HepG2 (cell line): Measurements from ENCODE around the gene DDN. TPM values are rescaled to one million over a fixed set of nuclear protein-coding genes. Genes with fewer than 3 reads are reported as not detected.

ENCODE experiments used
- ADNP ChIP-seq: sonication (generic); formaldehyde crosslinking; IDR thresholded peaks from 2 replicates; pipeline ENCODE4 v1.4.0; 2020; ENCODE audit warnings: missing genetic modification reagents
- EED ChIP-seq: sonication (generic); formaldehyde crosslinking; IDR thresholded peaks from 2 replicates; pipeline ENCODE4 v1.5.0; 2020; ENCODE audit warnings: mild to moderate bottlenecking, missing genetic modification reagents
- ETS1 ChIP-seq: sonication (generic); formaldehyde crosslinking; IDR thresholded peaks from 2 replicates; pipeline ENCODE4 v1.4.0; 2020; ENCODE audit warnings: missing genetic modification reagents
- FIP1L1 ChIP-seq: fragments of 200-400 bp; formaldehyde crosslinking; IDR thresholded peaks from 2 replicates; pipeline ENCODE4 v1.6.1; 2018; ENCODE audit warnings: low read depth, mild to moderate bottlenecking, low read length, moderate library complexity, borderline replicate concordance; ENCODE audit not compliant: insufficient read depth
- ISX ChIP-seq: sonication (generic); formaldehyde crosslinking; conservative IDR thresholded peaks from 2 replicates; pipeline ENCODE4 v1.5.0; 2020; ENCODE audit warnings: missing genetic modification reagents
- JDP2 ChIP-seq: sonication (generic); formaldehyde crosslinking; IDR thresholded peaks from 2 replicates; pipeline ENCODE4 v1.8.1; 2022; ENCODE audit warnings: missing genetic modification reagents, borderline replicate concordance
- KLF12 ChIP-seq: sonication (generic); formaldehyde crosslinking; IDR thresholded peaks from 2 replicates; pipeline ENCODE4 v1.4.0; 2020; ENCODE audit warnings: missing genetic modification reagents, borderline replicate concordance
- KLF9 ChIP-seq: IDR thresholded peaks from 2 replicates; pipeline ENCODE4 v1.6.1; 2016; ENCODE audit warnings: low read depth
- MAFF ChIP-seq: IDR thresholded peaks from 2 replicates; pipeline ENCODE4 v1.6.1; 2011; ENCODE audit warnings: low read depth, low read length, improper control_type of control experiment
- MAZ ChIP-seq, 2 experiments: sonication (generic) in 1 of 2; formaldehyde crosslinking in 1 of 2; IDR thresholded peaks; 2 replicates each; pipeline versions ENCODE4 v1.5.0 to v1.6.1; 2012 to 2020; ENCODE audit warnings: low read depth in 2 of 2, mild to moderate bottlenecking in 2 of 2, borderline replicate concordance in 1 of 2, improper control_type of control experiment in 1 of 2, low read length in 1 of 2, missing genetic modification reagents in 1 of 2, moderate library complexity in 1 of 2
- NFATC3 ChIP-seq: sonication (generic); formaldehyde crosslinking; IDR thresholded peaks from 2 replicates; pipeline ENCODE4 v1.5.1; 2020; ENCODE audit warnings: mild to moderate bottlenecking, missing genetic modification reagents
- NFYC ChIP-seq: IDR thresholded peaks from 2 replicates; pipeline ENCODE4 v1.6.1; 2016; ENCODE audit warnings: missing genetic modification reagents, missing compliant biosample characterization
- PCBP2 ChIP-seq: fragments of 200-400 bp; formaldehyde crosslinking; optimal IDR thresholded peaks from 2 replicates; pipeline ENCODE3; 2018; ENCODE audit warnings: low read length, low read depth; ENCODE audit not compliant: poor library complexity, severe bottlenecking
- PRMT3 ChIP-seq: sonication (generic); formaldehyde crosslinking; IDR thresholded peaks from 2 replicates; pipeline ENCODE4 v1.8.1; 2022; ENCODE audit warnings: low read depth, mild to moderate bottlenecking, moderate library complexity, missing genetic modification reagents, borderline replicate concordance
- RAD51 ChIP-seq: fragments of 450-650 bp; IDR thresholded peaks from 2 replicates; pipeline ENCODE4 v1.6.1; 2016; ENCODE audit warnings: borderline replicate concordance
- RBM22 ChIP-seq: fragments of 200-400 bp; formaldehyde crosslinking; optimal IDR thresholded peaks from 2 replicates; pipeline ENCODE3; 2017; ENCODE audit warnings: mild to moderate bottlenecking, low read length, moderate library complexity
- RFX1 ChIP-seq: fragments of 450-650 bp; IDR thresholded peaks from 2 replicates; pipeline ENCODE4 v1.6.1; 2017
- RNF2 ChIP-seq: fragments of 450-650 bp; conservative IDR thresholded peaks from 2 replicates; pipeline ENCODE4 v1.6.1; 2016; ENCODE audit warnings: low read depth
- SAFB2 ChIP-seq: sonication (generic); formaldehyde crosslinking; IDR thresholded peaks from 2 replicates; pipeline ENCODE4 v1.5.1; 2020; ENCODE audit warnings: missing genetic modification reagents, low read depth, mild to moderate bottlenecking, borderline replicate concordance
- SALL1 ChIP-seq: sonication (generic); formaldehyde crosslinking; IDR thresholded peaks from 2 replicates; pipeline ENCODE4 v1.8.0; 2022; ENCODE audit warnings: mild to moderate bottlenecking, missing genetic modification reagents
- SMAD9 ChIP-seq: sonication (generic); formaldehyde crosslinking; IDR thresholded peaks from 2 replicates; pipeline ENCODE4 v1.5.1; 2020; ENCODE audit warnings: mild to moderate bottlenecking, missing genetic modification reagents
- STAT5B ChIP-seq: sonication (generic); formaldehyde crosslinking; IDR thresholded peaks from 2 replicates; pipeline ENCODE4 v1.4.0; 2020; ENCODE audit warnings: missing genetic modification reagents
- TAF1 ChIP-seq: sonication (generic); formaldehyde crosslinking; IDR thresholded peaks from 2 replicates; pipeline ENCODE4 v1.4.0; 2020; ENCODE audit warnings: missing genetic modification reagents
- TBX3 ChIP-seq: fragments of 450-650 bp; IDR thresholded peaks from 2 replicates; pipeline ENCODE4 v1.6.1; 2017; ENCODE audit warnings: antibody characterized with exemption, mild to moderate bottlenecking, inconsistent platforms, borderline replicate concordance
- THAP11 ChIP-seq: IDR thresholded peaks from 2 replicates; pipeline ENCODE4 v1.6.1; 2016; ENCODE audit warnings: missing biosample characterization, missing genetic modification reagents
- ZNF101 ChIP-seq: sonication (generic); formaldehyde crosslinking; IDR thresholded peaks from 2 replicates; pipeline ENCODE4 v1.4.0; 2020; ENCODE audit warnings: mild to moderate bottlenecking, low read depth, missing genetic modification reagents, borderline replicate concordance
- ZNF138 ChIP-seq: sonication (generic); formaldehyde crosslinking; IDR thresholded peaks from 2 replicates; pipeline ENCODE4 v1.5.0; 2020; ENCODE audit warnings: mild to moderate bottlenecking, low read depth, missing genetic modification reagents
- ZNF451 ChIP-seq: sonication (generic); formaldehyde crosslinking; IDR thresholded peaks from 2 replicates; pipeline ENCODE4 v1.5.0; 2020; ENCODE audit warnings: mild to moderate bottlenecking, missing genetic modification reagents
- ZNF691 ChIP-seq: sonication (generic); formaldehyde crosslinking; IDR thresholded peaks from 2 replicates; pipeline ENCODE4 v1.4.0; 2020; ENCODE audit warnings: missing genetic modification reagents, low read depth, mild to moderate bottlenecking, borderline replicate concordance
- ZNF782 ChIP-seq: sonication (generic); formaldehyde crosslinking; IDR thresholded peaks from 2 replicates; pipeline ENCODE4 v1.4.0; 2020; ENCODE audit warnings: missing genetic modification reagents, mild to moderate bottlenecking, borderline replicate concordance
- ZNF891 ChIP-seq: sonication (generic); formaldehyde crosslinking; IDR thresholded peaks from 2 replicates; pipeline ENCODE4 v1.5.0; 2020; ENCODE audit warnings: mild to moderate bottlenecking, missing genetic modification reagents
- polyA plus RNA-seq, 8 experiments: library from polyadenylated mRNA; depleted of rRNA in 3 of 8; stranded (reverse) in 7 of 8; unstranded in 1 of 8; fragments of >200 nt; fragmentation: Illumina TruSeq in 4 of 8; extraction: Trizol in 4 of 8; gene quantifications; 2 replicates each; pipeline versions ENCODE4 v1.2.1 to v1.2.3, GENCODE V29; 2011 to 2016; ENCODE audit warnings: low read depth in 4 of 8, missing spikeins in 1 of 8, mixed read lengths in 1 of 8; ENCODE audit not compliant: insufficient read depth in 1 of 8
- total RNA-seq, 5 experiments: library from RNA; depleted of rRNA; stranded (reverse); fragments of >200 nt; fragmentation: Illumina TruSeq; extraction: Trizol; gene quantifications; 2 replicates each; pipeline ENCODE4 v1.2.3, GENCODE V29; 2016; ENCODE audit warnings: low read depth in 1 of 5

The DDN gene
- total and polyA plus RNA-seq, 2 of the 13 experiments (the other 11 are each of a cell fraction or from before 2014, with no cell fraction given): 0.24 to 0.53 TPM

DNA sequence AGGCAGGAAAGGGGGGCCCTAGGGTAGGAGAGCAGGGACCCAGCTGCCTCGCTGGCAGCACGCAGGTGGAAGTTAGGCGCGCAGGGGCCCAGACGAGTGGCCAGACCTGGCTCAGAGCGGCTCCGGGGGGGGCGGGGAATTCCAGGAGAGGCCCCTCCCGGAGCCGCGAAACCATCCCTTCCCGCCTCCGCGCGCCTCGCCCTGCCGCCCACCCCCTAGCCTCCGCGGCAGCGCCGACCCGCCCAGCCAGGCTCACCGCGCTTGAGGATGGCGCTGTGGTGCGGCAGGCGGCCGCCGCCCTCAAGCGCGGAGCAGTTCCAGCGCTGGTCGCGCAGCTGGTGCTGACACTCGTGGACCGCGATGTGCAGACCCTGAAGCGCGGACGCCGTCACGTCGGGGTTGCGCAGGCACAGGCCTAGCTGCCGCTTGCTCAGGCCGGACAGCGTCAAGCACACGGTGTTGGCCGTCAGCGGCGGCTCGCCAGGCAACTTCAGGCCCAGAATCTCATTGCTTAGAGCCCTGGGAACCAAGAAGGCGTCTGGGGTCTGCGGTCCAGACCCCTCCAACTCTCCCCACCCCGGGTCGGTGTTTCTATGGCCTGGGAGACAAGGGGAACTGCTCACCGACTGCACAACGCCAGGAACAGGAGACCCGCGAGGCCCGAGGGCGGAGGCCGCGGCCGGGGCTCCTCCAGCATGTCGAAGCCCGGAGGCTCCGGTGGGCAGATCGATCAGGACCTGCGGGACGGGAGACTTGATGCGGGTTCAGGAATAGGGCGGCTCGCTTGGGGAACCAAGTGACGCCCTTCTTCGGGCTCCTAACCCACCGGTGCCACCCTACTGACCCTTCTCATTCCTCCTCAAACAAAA, 29.1 kb downstream of the DDN start (continued):
- TF ChIP-seq TBX3: no peak
- no peak for TF ChIP-seq ZNF891
- TF ChIP-seq NFATC3 (CRISPR knock-in tag): no peak
- TF ChIP-seq RFX1: no peak
- TF ChIP-seq KLF9 (CRISPR knock-in tag): no peak
- TF ChIP-seq PCBP2: no peak
- TF ChIP-seq NFYC (CRISPR knock-in tag): no peak
- TF ChIP-seq RNF2: 0 out of 2 replicates have a peak, but pooled peaks have one; percentile 45
- no peak for TF ChIP-seq RBM22
- no peak for TF ChIP-seq THAP11
- no peak for TF ChIP-seq TAF1 (CRISPR knock-in tag)
- no peak for TF ChIP-seq SMAD9 (CRISPR knock-in tag)
- no peak for TF ChIP-seq ISX
- TF ChIP-seq EED: peak; percentile 60; the same call in 1 of the 2 replicates
- peak; percentile 63; the same call in 1 of the 2 replicates for TF ChIP-seq ZNF451 (CRISPR knock-in tag)
- no peak for TF ChIP-seq STAT5B (CRISPR knock-in tag)
- no peak for TF ChIP-seq ZNF101
- TF ChIP-seq MAZ (IDR thresholded peaks at IDR 0.05; ENCODE audit: borderline replicate concordance, low read depth, low read length): no peak
- TF ChIP-seq MAZ (CRISPR knock-in tag; IDR thresholded peaks at IDR 0.05; ENCODE audit: low read depth): no peak
- no peak for TF ChIP-seq FIP1L1
- no peak for TF ChIP-seq JDP2
- TF ChIP-seq ADNP (CRISPR knock-in tag): no peak
- TF ChIP-seq ZNF691 (CRISPR knock-in tag): 0 out of 2 replicates have a peak, but pooled peaks have one; percentile 36
- no peak for TF ChIP-seq RAD51
- peak; percentile 57 for TF ChIP-seq SALL1 (CRISPR knock-in tag)
- no peak for TF ChIP-seq MAFF
- TF ChIP-seq ETS1: no peak
- TF ChIP-seq SAFB2 (CRISPR knock-in tag): no peak
- TF ChIP-seq ZNF782: 0 out of 2 replicates have a peak, but pooled peaks have one; percentile 32
- no peak for TF ChIP-seq KLF12 (CRISPR knock-in tag)
- no peak for TF ChIP-seq ZNF138 (CRISPR knock-in tag)
- no peak for TF ChIP-seq PRMT3
